IMR-90 (cell line): Measurements from ENCODE around the gene CLEC11A. TPM values are rescaled to one million over a fixed set of nuclear protein-coding genes. Genes with fewer than 3 reads are reported as not detected.

Experiments used
- ATAC-seq: fragments of 200-7000 bp; cut with Tn5 transposase; 2 replicates; pipeline ENCODE4 v1.9.1; 2020; ENCODE audit warnings: low read depth, mild to moderate bottlenecking, moderate library complexity
- BruUV-seq: library from RNA; stranded (reverse); fragments of 400-500 nt; replicated peaks from 2 replicates; lab custom pipeline; 2021; lab: Mats Ljungman, UMichigan
- CTCF ChIA-PET: fragments of 300-600 bp; formaldehyde crosslinking; extraction: SDS; loops from one replicate; lab custom pipeline; 2021; ENCODE audit warnings: antibody characterized with exemption; lab: Yijun Ruan, JAX
- POLR2A ChIA-PET: fragments of 300-600 bp; sonication (Branson Sonifier 250); formaldehyde crosslinking; loops from one replicate; lab custom pipeline; 2022; ENCODE audit warnings: antibody characterized with exemption; ENCODE audit not compliant: unreplicated experiment; lab: Charles Lee
- DNase-seq: peaks from one replicate; pipeline ENCODE4 v3.0.0; 2013
- H2AFZ ChIP-seq: replicated peaks from 2 replicates; pipeline ENCODE3; 2013; ENCODE audit warnings: low read length, mild to moderate bottlenecking; ENCODE audit not compliant: poor library complexity
- H2AK5ac ChIP-seq: 2 replicates; pipeline ENCODE4 v1.6.1; 2013; ENCODE audit warnings: low read depth, low read length, inconsistent platforms
- H2AK9ac ChIP-seq: replicated peaks from 2 replicates; pipeline ENCODE3; 2013; ENCODE audit warnings: mild to moderate bottlenecking, low read depth, low read length, moderate library complexity; ENCODE audit not compliant: poor library complexity
- H2BK120ac ChIP-seq: 2 replicates; pipeline ENCODE4 v1.6.1; 2013; ENCODE audit warnings: low read depth, low read length, inconsistent platforms
- H2BK15ac ChIP-seq: 3 replicates; pipeline ENCODE4 v1.6.1; 2013; ENCODE audit warnings: low read depth, low read length, inconsistent platforms
- H2BK20ac ChIP-seq: 2 replicates; pipeline ENCODE4 v1.6.1; 2013; ENCODE audit warnings: low read depth, mild to moderate bottlenecking, inconsistent platforms, low read length, moderate library complexity
- H2BK5ac ChIP-seq: 2 replicates; pipeline ENCODE4 v1.6.1; 2013; ENCODE audit warnings: mild to moderate bottlenecking, low read depth, low read length, inconsistent platforms; ENCODE audit not compliant: poor library complexity, severe bottlenecking
- H3K14ac ChIP-seq: replicated peaks from 2 replicates; pipeline ENCODE4 v1.6.1; 2013; ENCODE audit warnings: low read depth, low read length, inconsistent platforms
- H3K18ac ChIP-seq: 2 replicates; pipeline ENCODE4 v1.6.1; 2013; ENCODE audit warnings: low read depth, low read length, control low read depth
- H3K23ac ChIP-seq: 2 replicates; pipeline ENCODE4 v1.6.1; 2013; ENCODE audit warnings: low read depth, low read length, inconsistent platforms
- H3K27ac ChIP-seq: 2 replicates; pipeline ENCODE4 v1.5.1; 2013; ENCODE audit warnings: mild to moderate bottlenecking, control low read depth, low read length; ENCODE audit not compliant: insufficient read depth
- H3K27me3 ChIP-seq: 2 replicates; pipeline ENCODE4 v1.6.1; 2013; ENCODE audit warnings: low read length; ENCODE audit not compliant: control insufficient read depth, insufficient read depth
- H3K36me3 ChIP-seq: 2 replicates; pipeline ENCODE4 v1.6.1; 2013; ENCODE audit warnings: low read length, mixed read lengths; ENCODE audit not compliant: control insufficient read depth, insufficient read depth
- H3K4ac ChIP-seq: 2 replicates; pipeline ENCODE4 v1.6.1; 2013; ENCODE audit warnings: low read depth, low read length, inconsistent platforms
- H3K4me1 ChIP-seq: 2 replicates; pipeline ENCODE4 v1.6.1; 2013; ENCODE audit warnings: low read length, mixed read lengths; ENCODE audit not compliant: control insufficient read depth, insufficient read depth
- H3K4me2 ChIP-seq: 2 replicates; pipeline ENCODE4 v1.6.1; 2013; ENCODE audit warnings: low read depth, mild to moderate bottlenecking, control low read depth, low read length, moderate library complexity
- H3K4me3 ChIP-seq: 2 replicates; pipeline ENCODE4 v1.5.1; 2013; ENCODE audit warnings: low read depth, mild to moderate bottlenecking, control low read depth, low read length, moderate library complexity; ENCODE audit not compliant: insufficient read depth
- H3K56ac ChIP-seq: 2 replicates; pipeline ENCODE4 v1.6.1; 2013; ENCODE audit warnings: low read length, inconsistent platforms; ENCODE audit not compliant: insufficient read depth; ENCODE audit errors: extremely low read depth
- H3K79me1 ChIP-seq, 2 experiments: 2 replicates each; pipeline ENCODE4 v1.6.1; 2013; ENCODE audit warnings: low read length in 2 of 2, inconsistent platforms in 1 of 2, low read depth in 1 of 2
- H3K9ac ChIP-seq: 2 replicates; pipeline ENCODE4 v1.6.1; 2013; ENCODE audit warnings: low read depth, low read length, control low read depth
- H3K9me1 ChIP-seq: 2 replicates; pipeline ENCODE4 v1.6.1; 2013; ENCODE audit warnings: low read length, inconsistent platforms; ENCODE audit not compliant: insufficient read depth
- H3K9me3 ChIP-seq: 2 replicates; pipeline ENCODE4 v1.6.1; 2013; ENCODE audit warnings: low read length; ENCODE audit not compliant: control insufficient read depth, insufficient read depth
- H4K20me1 ChIP-seq: 2 replicates; pipeline ENCODE4 v1.6.1; 2013; ENCODE audit warnings: low read length, inconsistent platforms; ENCODE audit not compliant: insufficient read depth
- H4K5ac ChIP-seq: 2 replicates; pipeline ENCODE4 v1.6.1; 2013; ENCODE audit warnings: mild to moderate bottlenecking, low read depth, low read length, control low read depth
- H4K8ac ChIP-seq, 2 experiments: 2 replicates each; pipeline ENCODE4 v1.6.1; 2013; ENCODE audit warnings: low read depth in 2 of 2, low read length in 2 of 2, control low read depth in 1 of 2, inconsistent platforms in 1 of 2
- H4K91ac ChIP-seq: 2 replicates; pipeline ENCODE4 v1.6.1; 2013; ENCODE audit warnings: low read depth, low read length, inconsistent platforms; ENCODE audit not compliant: insufficient read depth
- BHLHE40 ChIP-seq: fragments of 150-350 bp; IDR thresholded peaks from 2 replicates; pipeline ENCODE4 v1.6.1; 2016; ENCODE audit warnings: mild to moderate bottlenecking, low read depth, low read length
- CEBPB ChIP-seq: IDR thresholded peaks from 2 replicates; pipeline ENCODE4 v1.6.1; 2012; ENCODE audit warnings: low read depth, low read length, improper control_type of control experiment
- CHD1 ChIP-seq: IDR thresholded peaks from 2 replicates; pipeline ENCODE4 v1.6.1; 2012; ENCODE audit warnings: low read depth, low read length, improper control_type of control experiment
- FOS ChIP-seq: fragments of 150-350 bp; IDR thresholded peaks from 2 replicates; pipeline ENCODE4 v1.6.1; 2016; ENCODE audit warnings: low read depth, low read length
- MAFK ChIP-seq: IDR thresholded peaks from 2 replicates; pipeline ENCODE4 v1.6.1; 2012; ENCODE audit warnings: low read depth, low read length, improper control_type of control experiment
- MAZ ChIP-seq: IDR thresholded peaks from 2 replicates; pipeline ENCODE4 v1.6.1; 2012; ENCODE audit warnings: low read depth, mild to moderate bottlenecking, low read length, improper control_type of control experiment, moderate library complexity, borderline replicate concordance
- MXI1 ChIP-seq: IDR thresholded peaks from 2 replicates; pipeline ENCODE4 v1.6.1; 2012; ENCODE audit warnings: low read depth, mild to moderate bottlenecking, low read length, moderate library complexity, borderline replicate concordance
- NFE2L2 ChIP-seq: fragments of 150-350 bp; IDR thresholded peaks from 2 replicates; pipeline ENCODE4 v1.6.1; 2016; ENCODE audit warnings: low read depth, mild to moderate bottlenecking, low read length
- POLR2A ChIP-seq: IDR thresholded peaks from 2 replicates; pipeline ENCODE4 v1.6.1; 2012; ENCODE audit warnings: mild to moderate bottlenecking, low read depth, low read length
- RAD21 ChIP-seq: IDR thresholded peaks from 2 replicates; pipeline ENCODE4 v1.6.1; 2012; ENCODE audit warnings: low read length, improper control_type of control experiment
- RCOR1 ChIP-seq: IDR thresholded peaks from 2 replicates; pipeline ENCODE4 v1.6.1; 2012; ENCODE audit warnings: mild to moderate bottlenecking, low read length, improper control_type of control experiment; ENCODE audit not compliant: insufficient replicate concordance
- RFX5 ChIP-seq: IDR thresholded peaks from 2 replicates; pipeline ENCODE4 v1.8.0; 2012; ENCODE audit warnings: low read depth, mild to moderate bottlenecking, low read length, moderate library complexity
- SMC3 ChIP-seq: fragments of 150-350 bp; IDR thresholded peaks from 2 replicates; pipeline ENCODE4 v1.6.1; 2016; ENCODE audit warnings: low read depth, mild to moderate bottlenecking, antibody characterized with exemption, low read length, moderate library complexity
- WGBS, 2 experiments: methylation state at CpG; one replicate each; pipeline versions ENCODE4 v1.1.5 to v1.1.7; 2013; ENCODE audit warnings: missing lambda C conversion rate in 2 of 2; ENCODE audit not compliant: insufficient read length in 1 of 2; ENCODE audit errors: extremely low coverage in 2 of 2; 5-methylcytosine and 5-hydroxymethylcytosine counted together
- dilution Hi-C: fragments of 300-500 bp; cut with HindIII; formaldehyde crosslinking; loops from one replicate; pipeline ENCODE4 v1.14.3; 2018; ENCODE audit warnings: low sequenced_read_pairs; ENCODE audit not compliant: unreplicated experiment
- in situ Hi-C: fragments of 300-500 bp; cut with MboI; formaldehyde crosslinking; loops from 3 replicates; pipeline ENCODE4 v1.14.3; 2019; ENCODE audit warnings: low sequenced_read_pairs, inconsistent platforms, mixed read lengths
- intact Hi-C: fragments of 100-400 bp; cut with micrococcal nuclease; formaldehyde crosslinking; loops from 2 replicates; pipeline ENCODE4 v1.10.0; 2022
- polyA plus RNA-seq, 3 experiments: library from polyadenylated mRNA; depleted of rRNA; stranded (reverse); fragments of >200 nt; gene quantifications; 2 replicates each; pipeline ENCODE4 v1.2.3, GENCODE V29; 2012; ENCODE audit warnings: low replicate concordance in 1 of 3
- total RNA-seq: library from RNA; depleted of rRNA; stranded (reverse); fragments of >200 nt; gene quantifications from 2 replicates; pipeline ENCODE4 v1.2.3, GENCODE V29; 2012
- TF ChIP-seq, protein P1 (sequence below): fragments of 150-350 bp; IDR thresholded peaks from 2 replicates; pipeline ENCODE4 v1.6.1; 2016; ENCODE audit warnings: low read depth, mild to moderate bottlenecking, low read length, moderate library complexity, borderline replicate concordance
- TF ChIP-seq, protein P2 (sequence below): conservative IDR thresholded peaks from 2 replicates; pipeline ENCODE4 v1.5.1; 2012; ENCODE audit warnings: mild to moderate bottlenecking, low read depth, low read length, improper control_type of control experiment
- TF ChIP-seq, protein P3 (sequence below): fragments of 150-350 bp; IDR thresholded peaks from 2 replicates; pipeline ENCODE4 v1.6.1; 2017; ENCODE audit warnings: mild to moderate bottlenecking, antibody characterized with exemption, low read length, low read depth

CLEC11A gene
- total and polyA plus RNA-seq, 2 of the 4 experiments (the other 2 are of a cell fraction), result 17.0 to 152 TPM

DNA sequence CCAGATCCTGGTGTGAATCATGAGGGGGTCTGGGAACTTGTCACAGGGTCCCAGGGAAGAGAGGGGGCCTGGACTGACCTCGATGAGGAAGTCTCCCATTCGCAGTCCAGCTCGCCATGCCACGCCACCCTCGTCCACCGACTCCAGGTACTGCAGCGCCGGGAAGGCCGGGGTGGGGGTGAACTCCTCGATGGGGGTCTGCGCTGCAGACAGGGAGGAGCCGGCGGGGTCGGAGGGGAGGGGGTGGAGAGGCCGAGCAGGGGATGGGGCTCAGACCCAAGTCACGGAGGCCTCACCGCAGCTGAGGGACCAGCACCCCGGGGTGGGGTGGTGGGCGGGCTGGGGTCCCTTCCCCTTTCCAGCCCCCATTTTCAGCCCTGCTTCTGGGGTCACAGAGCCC lies 34.4 kb upstream of the CLEC11A start:
- Histone ChIP-seq H3K27me3 (peaks cover 9% of the 10 kb centered on the region), H2BK5ac (no peak overlapping the region), H2AFZ (no peak overlapping the region), H3K36me3 (no peaks in the 10 kb centered on the region), H3K9me3 (no peaks in the 10 kb centered on the region), H3K56ac (no peak overlapping the region), H2BK20ac (no peak overlapping the region), H4K8ac (no peak overlapping the region), H3K4me3 (no peak overlapping the region), H3K27ac (no peak overlapping the region), H3K9me1 (no peaks in the 10 kb centered on the region), H4K5ac (no peak overlapping the region), H3K4me2 (no peak overlapping the region), H4K20me1 (no peaks in the 10 kb centered on the region; the same call in 1 of the 2 replicates), H3K14ac (no peak overlapping the region), H3K4ac (no peak overlapping the region), H3K4me1 (no peaks in the 10 kb centered on the region), H4K91ac (no peak overlapping the region), H2BK15ac (no peak overlapping the region), H3K79me1 (no peaks in the 10 kb centered on the region), H2AK9ac (no peak overlapping the region), H2BK120ac (no peak overlapping the region), H3K9ac (no peak overlapping the region), H3K18ac (no peak overlapping the region), H2AK5ac (no peak overlapping the region), H3K23ac (no peak overlapping the region)
- DNase-seq (no peak), ATAC-seq (no peak)
- WGBS, 2 experiments, result 89% methylated on average over 2 of the region's 19 CpGs; no CpG with 5 or more reads in 1 of the 2 experiments
- POLR2A ChIA-PET, result no interaction called here
- CTCF ChIA-PET, result interaction anchor here (1.0 kb wide), 1 partner anchor 18 kb away, joined by 3 read pairs; no protein-coding TSS in a partner anchor
- TF ChIP-seq, protein P1, sequence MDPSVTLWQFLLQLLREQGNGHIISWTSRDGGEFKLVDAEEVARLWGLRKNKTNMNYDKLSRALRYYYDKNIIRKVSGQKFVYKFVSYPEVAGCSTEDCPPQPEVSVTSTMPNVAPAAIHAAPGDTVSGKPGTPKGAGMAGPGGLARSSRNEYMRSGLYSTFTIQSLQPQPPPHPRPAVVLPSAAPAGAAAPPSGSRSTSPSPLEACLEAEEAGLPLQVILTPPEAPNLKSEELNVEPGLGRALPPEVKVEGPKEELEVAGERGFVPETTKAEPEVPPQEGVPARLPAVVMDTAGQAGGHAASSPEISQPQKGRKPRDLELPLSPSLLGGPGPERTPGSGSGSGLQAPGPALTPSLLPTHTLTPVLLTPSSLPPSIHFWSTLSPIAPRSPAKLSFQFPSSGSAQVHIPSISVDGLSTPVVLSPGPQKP, result no peak
- no peak for TF ChIP-seq RAD21
- TF ChIP-seq, protein P2, sequence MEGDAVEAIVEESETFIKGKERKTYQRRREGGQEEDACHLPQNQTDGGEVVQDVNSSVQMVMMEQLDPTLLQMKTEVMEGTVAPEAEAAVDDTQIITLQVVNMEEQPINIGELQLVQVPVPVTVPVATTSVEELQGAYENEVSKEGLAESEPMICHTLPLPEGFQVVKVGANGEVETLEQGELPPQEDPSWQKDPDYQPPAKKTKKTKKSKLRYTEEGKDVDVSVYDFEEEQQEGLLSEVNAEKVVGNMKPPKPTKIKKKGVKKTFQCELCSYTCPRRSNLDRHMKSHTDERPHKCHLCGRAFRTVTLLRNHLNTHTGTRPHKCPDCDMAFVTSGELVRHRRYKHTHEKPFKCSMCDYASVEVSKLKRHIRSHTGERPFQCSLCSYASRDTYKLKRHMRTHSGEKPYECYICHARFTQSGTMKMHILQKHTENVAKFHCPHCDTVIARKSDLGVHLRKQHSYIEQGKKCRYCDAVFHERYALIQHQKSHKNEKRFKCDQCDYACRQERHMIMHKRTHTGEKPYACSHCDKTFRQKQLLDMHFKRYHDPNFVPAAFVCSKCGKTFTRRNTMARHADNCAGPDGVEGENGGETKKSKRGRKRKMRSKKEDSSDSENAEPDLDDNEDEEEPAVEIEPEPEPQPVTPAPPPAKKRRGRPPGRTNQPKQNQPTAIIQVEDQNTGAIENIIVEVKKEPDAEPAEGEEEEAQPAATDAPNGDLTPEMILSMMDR, result no peak
- no peak for TF ChIP-seq RFX5
- no peak for TF ChIP-seq BHLHE40
- TF ChIP-seq MXI1, result no peak
- TF ChIP-seq POLR2A, result no peak
- TF ChIP-seq CHD1, result no peak
- TF ChIP-seq MAFK, result no peak
- TF ChIP-seq, protein P3, sequence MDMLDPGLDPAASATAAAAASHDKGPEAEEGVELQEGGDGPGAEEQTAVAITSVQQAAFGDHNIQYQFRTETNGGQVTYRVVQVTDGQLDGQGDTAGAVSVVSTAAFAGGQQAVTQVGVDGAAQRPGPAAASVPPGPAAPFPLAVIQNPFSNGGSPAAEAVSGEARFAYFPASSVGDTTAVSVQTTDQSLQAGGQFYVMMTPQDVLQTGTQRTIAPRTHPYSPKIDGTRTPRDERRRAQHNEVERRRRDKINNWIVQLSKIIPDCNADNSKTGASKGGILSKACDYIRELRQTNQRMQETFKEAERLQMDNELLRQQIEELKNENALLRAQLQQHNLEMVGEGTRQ, result no peak
- TF ChIP-seq FOS, result no peak
- TF ChIP-seq SMC3, result no peak
- TF ChIP-seq MAZ, result no peak
- TF ChIP-seq NFE2L2, result no peak
- no peak for TF ChIP-seq CEBPB
- no peak for TF ChIP-seq RCOR1
- BruUV-seq, result no TSS peak
- in situ Hi-C loops (no loop called here), dilution Hi-C loops (no loop called here), intact Hi-C loops (no loop called here)
